Measurements from ENCODE around the gene CAPN15. TPM values are rescaled to one million over a fixed set of nuclear protein-coding genes. Genes with fewer than 3 reads are reported as not detected.

Gene CAPN15
- polyA plus RNA-seq, 3 donors, result 3.4 to 42.6 (median 3.9) TPM

GRCh38 chr16:591231-591630 lies 63.7 kb downstream of the CAPN15 start:
- Mint-ChIP-seq H3K27ac (peak overlapping the region; percentile 82 to 94 (median 87)), H3K36me3 (peaks cover 9 to 12% of the 10 kb centered on the region in 2 donors), H3K4me1 (peaks cover 67% of the 10 kb centered on the region), H3K9me3 (peaks cover 0 to 3% (median 0%) of the 10 kb centered on the region in 7 donors), H3K27me3 (ENCODE audit: low read depth in 3 of 3) (peaks cover under 1 to 4% (median 2%) of the 10 kb centered on the region in 3 donors), H3K4me3 (peak overlapping the region; percentile 87 to 95)
- H3K36me3 ChIP-seq (replicated peaks in 1 of 2; ENCODE audit: control insufficient read depth in 1 of 2, insufficient read depth in 2 of 2, low read length in 2 of 2), result peaks cover 0 to under 1% of the 10 kb centered on the region in 2 donors
- no peak for DNase-seq
- intact Hi-C loops (cut with micrococcal nuclease), result no loop called here
- TF ChIP-seq CTCF (IDR thresholded peaks at IDR 0.05), result no peak
- peaks cover 35% of the 10 kb centered on the region for H4K20me1 ChIP-seq (ENCODE audit: insufficient read depth, low read length)
- peaks cover 74% of the 10 kb centered on the region for H3K79me2 ChIP-seq (ENCODE audit: insufficient read depth, low read length)
- peak overlapping the region; percentile 85 for H3K9ac ChIP-seq (ENCODE audit: insufficient read depth, low read length, poor library complexity, severe bottlenecking)
- H3K4me3 ChIP-seq (replicated peaks in 1 of 3; ENCODE audit: low read depth in 2 of 3, low read length in 3 of 3), result peak overlapping the region in 2 of 3 experiments; percentile 85 to 92
- peak overlapping the region; percentile 20 to 81 for H3K27ac ChIP-seq (ENCODE audit: low read depth in 1 of 2, low read length in 2 of 2)
- WGBS (ENCODE audit: insufficient coverage), result 97% methylated on average over 3 of the region's 8 CpGs
- H3K4me1 ChIP-seq (ENCODE audit: control insufficient read depth in 1 of 2, insufficient read depth in 2 of 2, low read length in 2 of 2), result peaks cover 70 to 78% of the 10 kb centered on the region in 2 donors
- no peaks in the 10 kb centered on the region for H3K27me3 ChIP-seq (ENCODE audit: control insufficient read depth in 2 of 2, insufficient read depth in 2 of 2, low read length in 2 of 2)
- no peaks in the 10 kb centered on the region for H3K9me3 ChIP-seq (replicated peaks in 1 of 2; ENCODE audit: control insufficient read depth in 1 of 2, insufficient read depth in 1 of 2, low read length in 2 of 2)
- no peak overlapping the region for H2AFZ ChIP-seq (ENCODE audit: insufficient read depth, low read depth, low read length, poor library complexity, severe bottlenecking)
- H3K4me2 ChIP-seq (replicated peaks; ENCODE audit: extremely low read depth, low read length, poor library complexity, severe bottlenecking), result peak overlapping the region; percentile 87

- Histone ChIP-seq H3K4me1 (ENCODE audit: control insufficient read depth in 1 of 2, insufficient read depth in 2 of 2, low read length in 2 of 2) (peaks cover 77 to 85% of the 10 kb centered on the region in 2 donors), H4K20me1 (ENCODE audit: insufficient read depth, low read length) (peaks cover 42% of the 10 kb centered on the region), H3K9me3 (replicated peaks in 1 of 2; ENCODE audit: control insufficient read depth in 1 of 2, insufficient read depth in 1 of 2, low read length in 2 of 2) (no peaks in the 10 kb centered on the region), H2AFZ (ENCODE audit: insufficient read depth, low read depth, low read length, poor library complexity, severe bottlenecking) (no peak overlapping the region), H3K4me3 (replicated peaks in 1 of 3; ENCODE audit: low read depth in 2 of 3, low read length in 3 of 3) (peak overlapping the region in 2 of 3 experiments; percentile 17 to 92), H3K4me2 (replicated peaks; ENCODE audit: extremely low read depth, low read length, poor library complexity, severe bottlenecking) (peak overlapping the region; percentile 87), H3K79me2 (ENCODE audit: insufficient read depth, low read length) (peaks cover 82% of the 10 kb centered on the region), H3K36me3 (replicated peaks in 1 of 2; ENCODE audit: control insufficient read depth in 1 of 2, insufficient read depth in 2 of 2, low read length in 2 of 2) (peaks cover 0 to 7% of the 10 kb centered on the region in 2 donors), H3K9ac (ENCODE audit: insufficient read depth, low read length, poor library complexity, severe bottlenecking) (peak overlapping the region; percentile 30), H3K27me3 (ENCODE audit: control insufficient read depth in 2 of 2, insufficient read depth in 2 of 2, low read length in 2 of 2) (no peaks in the 10 kb centered on the region), H3K27ac (ENCODE audit: low read depth in 1 of 2, low read length in 2 of 2) (peak overlapping the region; percentile 81 to 83)
- DNase-seq, result no peak
- H3K36me3 Mint-ChIP-seq, result peaks cover 15 to 19% of the 10 kb centered on the region in 2 donors
- no peak for TF ChIP-seq CTCF (IDR thresholded peaks at IDR 0.05)
- peak overlapping the region; percentile 87 to 95 for H3K4me3 Mint-ChIP-seq
- H3K27me3 Mint-ChIP-seq (ENCODE audit: low read depth in 3 of 3), result peaks cover 0 to 4% (median 2%) of the 10 kb centered on the region in 3 donors
- H3K27ac Mint-ChIP-seq, result peak overlapping the region; percentile 82 to 96 (median 93)
- WGBS (ENCODE audit: insufficient coverage), result 73% methylated on average over 14 of the region's 15 CpGs
- H3K9me3 Mint-ChIP-seq, result peaks cover 0 to 3% (median 0%) of the 10 kb centered on the region in 7 donors
- intact Hi-C loops (cut with micrococcal nuclease), result no loop called here
- peaks cover 74% of the 10 kb centered on the region for H3K4me1 Mint-ChIP-seq
These were observed 64.5 kb downstream of the CAPN15 start for GRCh38 chr16:591892-592517.

Measured in CD14-positive monocyte (primary cell).